Astrocyte of the spinal cord (primary cell): ENCODE results near the gene ZFHX3.
A peak's percentile ranks its signal among the peaks of the same experiment; 100 is the strongest.

Source experiments
- DNase-seq: peaks from one replicate; pipeline ENCODE4 v3.0.0; 2011; ENCODE audit warnings: low read depth, low spot score
- H3K4me3 ChIP-seq: 2 replicates; pipeline ENCODE4 v1.5.1; 2011; ENCODE audit warnings: low read depth, mild to moderate bottlenecking, low read length, moderate library complexity
- in situ Hi-C: cut with HindIII; loops from 2 replicates; pipeline ENCODE4 v1.10.0; 2017; ENCODE audit warnings: low sequenced_read_pairs
- TF ChIP-seq, protein P1 (sequence below): IDR thresholded peaks from 2 replicates; pipeline ENCODE4 v1.5.1; 2012; ENCODE audit warnings: low read depth, mild to moderate bottlenecking, low read length, inconsistent platforms

Gene ZFHX3

DNA sequence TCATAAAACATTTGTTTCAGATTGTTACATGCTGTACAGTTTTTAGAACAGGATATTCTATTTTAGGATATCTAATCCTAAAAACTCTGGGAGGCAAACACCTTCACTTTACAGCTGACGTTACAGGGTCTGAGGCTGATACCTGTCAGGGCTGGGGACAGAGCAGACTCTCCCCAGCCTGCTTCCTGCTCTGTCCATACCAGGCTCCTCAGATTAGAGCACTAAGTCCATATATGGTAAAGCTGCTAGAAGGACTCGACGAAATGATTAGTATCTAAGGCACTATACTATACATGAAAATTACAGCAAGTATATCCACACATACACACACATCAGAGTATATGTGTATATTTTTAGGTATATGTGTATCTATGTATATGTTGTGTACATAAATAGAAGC is 125.2 kb downstream of the ZFHX3 start:
- H3K4me3 ChIP-seq, result no peak overlapping the region
- DNase-seq, result no peak
- in situ Hi-C loops, result no loop called here
- TF ChIP-seq, protein P1, sequence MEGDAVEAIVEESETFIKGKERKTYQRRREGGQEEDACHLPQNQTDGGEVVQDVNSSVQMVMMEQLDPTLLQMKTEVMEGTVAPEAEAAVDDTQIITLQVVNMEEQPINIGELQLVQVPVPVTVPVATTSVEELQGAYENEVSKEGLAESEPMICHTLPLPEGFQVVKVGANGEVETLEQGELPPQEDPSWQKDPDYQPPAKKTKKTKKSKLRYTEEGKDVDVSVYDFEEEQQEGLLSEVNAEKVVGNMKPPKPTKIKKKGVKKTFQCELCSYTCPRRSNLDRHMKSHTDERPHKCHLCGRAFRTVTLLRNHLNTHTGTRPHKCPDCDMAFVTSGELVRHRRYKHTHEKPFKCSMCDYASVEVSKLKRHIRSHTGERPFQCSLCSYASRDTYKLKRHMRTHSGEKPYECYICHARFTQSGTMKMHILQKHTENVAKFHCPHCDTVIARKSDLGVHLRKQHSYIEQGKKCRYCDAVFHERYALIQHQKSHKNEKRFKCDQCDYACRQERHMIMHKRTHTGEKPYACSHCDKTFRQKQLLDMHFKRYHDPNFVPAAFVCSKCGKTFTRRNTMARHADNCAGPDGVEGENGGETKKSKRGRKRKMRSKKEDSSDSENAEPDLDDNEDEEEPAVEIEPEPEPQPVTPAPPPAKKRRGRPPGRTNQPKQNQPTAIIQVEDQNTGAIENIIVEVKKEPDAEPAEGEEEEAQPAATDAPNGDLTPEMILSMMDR, result no peak

GRCh38 chr16:72921620-72922019 is 126.3 kb downstream of the ZFHX3 start:
- in situ Hi-C loops, result no loop called here
- peak overlapping the region; percentile 27 for H3K4me3 ChIP-seq
- TF ChIP-seq, protein P1, result no peak
- DNase-seq, result peak; percentile 74

- H3K4me3 ChIP-seq, result no peak overlapping the region
- no peak for DNase-seq
- in situ Hi-C loops, result no loop called here
- TF ChIP-seq, protein P1, result no peak
These were observed 126.8 kb downstream of the ZFHX3 start for GRCh38 chr16:72921106-72921505.

DNA sequence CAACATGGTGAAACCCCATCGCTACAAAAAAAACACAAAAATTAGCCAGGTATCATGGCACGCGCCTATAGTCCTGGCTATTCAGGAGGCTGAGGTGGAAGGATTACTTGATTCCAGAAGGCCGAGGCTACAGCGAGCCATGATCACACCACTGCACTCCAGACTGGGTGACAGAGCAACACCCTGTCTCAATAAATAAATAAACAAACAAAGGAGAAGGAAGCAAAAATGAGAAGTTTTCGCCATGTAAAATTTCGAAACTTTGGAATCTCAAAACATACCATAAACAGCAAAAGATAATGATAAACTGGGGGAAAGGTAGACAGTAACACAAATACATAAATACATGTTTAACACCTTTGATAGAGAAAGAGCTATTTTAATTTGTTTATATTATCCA is 130.9 kb downstream of the ZFHX3 start:
- DNase-seq, result no peak
- no peak overlapping the region for H3K4me3 ChIP-seq
- in situ Hi-C loops, result no loop called here
- TF ChIP-seq, protein P1, result no peak

DNA sequence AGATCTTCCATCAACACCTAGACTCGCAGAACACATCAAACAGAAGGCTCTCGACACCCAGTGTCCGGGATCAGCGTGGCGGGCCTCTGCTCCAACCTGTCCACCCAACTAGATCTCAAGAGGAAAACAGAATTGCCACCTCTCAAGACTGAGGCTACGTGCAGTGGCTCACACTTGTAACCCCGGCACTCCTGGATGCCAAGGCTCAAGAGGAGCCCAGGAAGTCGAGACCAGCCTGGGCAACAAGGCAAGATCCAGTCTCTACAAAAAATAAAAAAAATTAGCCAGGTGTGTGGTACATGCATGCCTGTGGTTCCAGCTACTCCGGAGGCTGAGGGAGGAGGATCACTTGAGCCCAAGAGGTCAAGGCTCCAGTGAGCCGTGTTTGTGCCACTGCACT is 132.6 kb downstream of the ZFHX3 start:
- no peak for DNase-seq
- H3K4me3 ChIP-seq, result no peak overlapping the region
- TF ChIP-seq, protein P1, result no peak
- in situ Hi-C loops, result no loop called here

DNA sequence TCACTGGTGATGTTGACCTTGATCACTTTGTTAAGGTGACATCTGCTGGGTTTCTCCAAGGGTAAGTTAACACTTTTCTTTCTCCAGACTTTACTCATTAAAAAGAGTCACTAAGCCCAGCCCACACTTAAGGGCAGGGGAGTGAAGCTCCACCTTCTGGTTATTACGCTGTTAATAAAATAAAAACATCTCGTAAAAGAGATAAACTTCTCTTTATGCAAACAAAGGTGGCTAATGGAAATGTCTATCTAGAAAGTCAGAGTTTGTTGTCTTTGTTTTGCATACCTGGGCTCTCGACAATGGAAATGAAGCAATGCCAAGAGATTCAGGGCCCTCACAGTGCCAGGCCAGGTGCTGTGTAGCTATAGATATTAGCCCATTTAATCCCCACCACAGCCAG is 134.4 kb downstream of the ZFHX3 start:
- H3K4me3 ChIP-seq, result no peak overlapping the region
- TF ChIP-seq, protein P1, result no peak
- no peak for DNase-seq
- in situ Hi-C loops, result no loop called here

DNA sequence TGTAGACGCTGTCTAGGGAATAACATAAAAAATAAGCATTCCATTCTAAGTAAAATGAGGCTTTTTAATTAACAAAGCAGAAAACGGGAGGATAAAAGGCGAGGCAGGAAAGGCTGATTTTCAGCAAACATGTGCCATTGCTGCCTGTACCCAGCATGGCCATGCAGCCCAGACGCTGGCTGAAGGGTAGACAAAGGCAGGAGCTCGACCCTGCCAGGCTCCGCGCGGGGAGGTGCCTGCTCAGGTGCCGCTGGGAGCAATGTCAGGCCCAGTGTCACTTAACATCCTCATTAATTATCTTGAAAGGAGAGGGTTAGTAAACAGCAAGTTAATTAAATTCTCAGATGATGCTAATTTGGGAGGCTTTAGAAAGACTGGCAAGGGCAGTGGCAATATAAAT is 136.0 kb downstream of the ZFHX3 start:
- in situ Hi-C loops, result no loop called here
- no peak for DNase-seq
- TF ChIP-seq, protein P1, result no peak
- H3K4me3 ChIP-seq, result no peak overlapping the region
